ENCODE data around the gene EVC2.

DNA sequence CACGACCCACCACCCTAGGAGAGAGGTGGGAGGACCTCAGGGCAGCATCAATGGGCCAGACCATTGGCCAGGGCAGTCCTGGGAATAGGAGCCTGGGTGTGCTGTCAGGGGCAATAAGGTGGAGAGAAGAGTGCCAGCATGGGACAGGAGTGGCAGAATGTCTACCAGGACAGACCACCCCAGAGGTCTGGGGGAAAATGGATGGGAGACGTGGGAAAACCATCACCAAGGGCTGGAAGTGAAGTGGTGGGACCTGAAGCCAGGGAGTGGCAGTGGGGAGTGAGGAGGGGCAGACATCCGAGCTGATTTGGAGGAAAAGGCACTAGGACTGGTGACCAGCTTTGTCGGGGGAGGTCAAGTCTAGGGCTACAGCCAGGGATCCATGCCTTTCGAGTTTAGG, 993 bp downstream of the EVC2 start:
- TF ChIP-seq, protein P1, sequence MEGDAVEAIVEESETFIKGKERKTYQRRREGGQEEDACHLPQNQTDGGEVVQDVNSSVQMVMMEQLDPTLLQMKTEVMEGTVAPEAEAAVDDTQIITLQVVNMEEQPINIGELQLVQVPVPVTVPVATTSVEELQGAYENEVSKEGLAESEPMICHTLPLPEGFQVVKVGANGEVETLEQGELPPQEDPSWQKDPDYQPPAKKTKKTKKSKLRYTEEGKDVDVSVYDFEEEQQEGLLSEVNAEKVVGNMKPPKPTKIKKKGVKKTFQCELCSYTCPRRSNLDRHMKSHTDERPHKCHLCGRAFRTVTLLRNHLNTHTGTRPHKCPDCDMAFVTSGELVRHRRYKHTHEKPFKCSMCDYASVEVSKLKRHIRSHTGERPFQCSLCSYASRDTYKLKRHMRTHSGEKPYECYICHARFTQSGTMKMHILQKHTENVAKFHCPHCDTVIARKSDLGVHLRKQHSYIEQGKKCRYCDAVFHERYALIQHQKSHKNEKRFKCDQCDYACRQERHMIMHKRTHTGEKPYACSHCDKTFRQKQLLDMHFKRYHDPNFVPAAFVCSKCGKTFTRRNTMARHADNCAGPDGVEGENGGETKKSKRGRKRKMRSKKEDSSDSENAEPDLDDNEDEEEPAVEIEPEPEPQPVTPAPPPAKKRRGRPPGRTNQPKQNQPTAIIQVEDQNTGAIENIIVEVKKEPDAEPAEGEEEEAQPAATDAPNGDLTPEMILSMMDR (IDR thresholded peaks at IDR 0.05) = no peak
- no peak for TF ChIP-seq POLR2A (IDR thresholded peaks at IDR 0.05)

Data from lower leg skin (tissue), 3 donors.